CD14-positive monocyte (primary cell): ENCODE measurements around the gene IRAG1. TPM values are rescaled to one million over a fixed set of nuclear protein-coding genes. Genes with fewer than 3 reads are reported as not detected.

Source experiments
- DNase-seq, 3 donors: peaks; one replicate each; pipeline ENCODE4 v3.0.0-alpha.2; 2011 to 2022
- H2AFZ ChIP-seq: 2 replicates; pipeline ENCODE4 v1.6.0; 2012; ENCODE audit warnings: mild to moderate bottlenecking, low read depth, low read length, inconsistent platforms; ENCODE audit not compliant: insufficient read depth, poor library complexity, severe bottlenecking
- H3K27ac ChIP-seq, 2 donors: 1 replicate in 1 of 2; 2 replicates in 1 of 2; pipeline ENCODE4 v1.5.1; 2012 to 2013; ENCODE audit warnings: low read length in 2 of 2, control low read depth in 1 of 2, inconsistent platforms in 1 of 2, low read depth in 1 of 2, mild to moderate bottlenecking in 1 of 2
- H3K27me3 ChIP-seq, 2 donors: one replicate each; pipeline versions ENCODE4 v1.6.0 to v1.6.1; 2011 to 2013; ENCODE audit warnings: low read length in 2 of 2; ENCODE audit not compliant: control insufficient read depth in 2 of 2, insufficient read depth in 2 of 2
- H3K36me3 ChIP-seq, 2 donors: replicated peaks in 1 of 2; 1 replicate in 1 of 2; 2 replicates in 1 of 2; pipeline versions ENCODE4 v1.5.1 to v1.6.1; 2012 to 2013; ENCODE audit warnings: low read length in 2 of 2, control low read depth in 1 of 2, inconsistent platforms in 1 of 2, mild to moderate bottlenecking in 1 of 2; ENCODE audit not compliant: insufficient read depth in 2 of 2, control insufficient read depth in 1 of 2
- H3K4me1 ChIP-seq, 2 donors: 1 replicate in 1 of 2; 2 replicates in 1 of 2; pipeline versions ENCODE4 v1.5.1 to v1.6.1; 2012 to 2013; ENCODE audit warnings: low read length in 2 of 2, control low read depth in 1 of 2, inconsistent platforms in 1 of 2, mild to moderate bottlenecking in 1 of 2, moderate library complexity in 1 of 2; ENCODE audit not compliant: insufficient read depth in 2 of 2, control insufficient read depth in 1 of 2
- H3K4me2 ChIP-seq: replicated peaks from 2 replicates; pipeline ENCODE3; 2012; ENCODE audit warnings: low read length, moderate library complexity, mild to moderate bottlenecking; ENCODE audit not compliant: poor library complexity, severe bottlenecking; ENCODE audit errors: extremely low read depth
- H3K4me3 ChIP-seq, 3 experiments: fragments of 200-600 bp in 1 of 3; sonication (generic) in 1 of 3; replicated peaks in 1 of 3; 1 replicate in 2 of 3; 2 replicates in 1 of 3; pipeline ENCODE4 v1.5.1; 2011 to 2013; ENCODE audit warnings: low read length in 3 of 3, mild to moderate bottlenecking in 3 of 3, control low read depth in 2 of 3, low read depth in 2 of 3, inconsistent platforms in 1 of 3, moderate library complexity in 1 of 3
- H3K79me2 ChIP-seq: 2 replicates; pipeline ENCODE4 v1.6.0; 2012; ENCODE audit warnings: mild to moderate bottlenecking, control low read depth, inconsistent platforms, low read length, moderate library complexity; ENCODE audit not compliant: insufficient read depth
- H3K9ac ChIP-seq: 2 replicates; pipeline ENCODE4 v1.6.0; 2017; ENCODE audit warnings: low read length, mild to moderate bottlenecking; ENCODE audit not compliant: insufficient read depth, poor library complexity, severe bottlenecking
- H3K9me3 ChIP-seq, 2 donors: replicated peaks in 1 of 2; 1 replicate in 1 of 2; 2 replicates in 1 of 2; pipeline versions ENCODE4 v1.5.1 to v1.6.1; 2012 to 2013; ENCODE audit warnings: low read length in 2 of 2, control low read depth in 1 of 2; ENCODE audit not compliant: control insufficient read depth in 1 of 2, insufficient read depth in 1 of 2
- H4K20me1 ChIP-seq: 2 replicates; pipeline ENCODE4 v1.6.0; 2012; ENCODE audit warnings: mild to moderate bottlenecking, low read length, control low read depth, moderate library complexity; ENCODE audit not compliant: insufficient read depth
- H3K27ac Mint-ChIP-seq, 7 donors: one replicate each; pipeline ENCODE4 v1.8.0; 2020; ENCODE audit warnings: mild to moderate bottlenecking in 7 of 7, mixed read lengths in 7 of 7, moderate library complexity in 6 of 7, inconsistent platforms in 2 of 7
- H3K27me3 Mint-ChIP-seq, 3 donors: one replicate each; pipeline ENCODE4 v1.8.0; 2021 to 2022; ENCODE audit warnings: low read depth in 3 of 3, mild to moderate bottlenecking in 3 of 3, mixed read lengths in 3 of 3, moderate library complexity in 3 of 3, inconsistent platforms in 1 of 3
- H3K36me3 Mint-ChIP-seq, 2 donors: one replicate each; pipeline ENCODE4 v1.8.0; 2020; ENCODE audit warnings: mixed read lengths in 2 of 2, inconsistent platforms in 1 of 2, mild to moderate bottlenecking in 1 of 2
- H3K4me1 Mint-ChIP-seq: one replicate; pipeline ENCODE4 v1.8.0; 2020; ENCODE audit warnings: mild to moderate bottlenecking, mixed read lengths
- H3K4me3 Mint-ChIP-seq, 2 donors: one replicate each; pipeline ENCODE4 v1.8.0; 2020; ENCODE audit warnings: mild to moderate bottlenecking in 2 of 2, mixed read lengths in 2 of 2, moderate library complexity in 1 of 2
- H3K9me3 Mint-ChIP-seq, 7 donors: one replicate each; pipeline ENCODE4 v1.8.0; 2020 to 2022; ENCODE audit warnings: mixed read lengths in 7 of 7, mild to moderate bottlenecking in 6 of 7, moderate library complexity in 6 of 7, inconsistent platforms in 2 of 7
- WGBS: methylation state at CpG from one replicate; pipeline ENCODE4 v1.1.5; 2013; ENCODE audit warnings: missing lambda C conversion rate; ENCODE audit not compliant: insufficient coverage; 5-methylcytosine and 5-hydroxymethylcytosine counted together
- intact Hi-C, 2 donors: fragments of 100-400 bp; cut with micrococcal nuclease; formaldehyde crosslinking; loops; one replicate each; pipeline versions ENCODE4 v1.15.0 to v1.15.1; 2023
- polyA plus RNA-seq, 3 donors: library from polyadenylated mRNA; depleted of rRNA in 1 of 3; unstranded in 2 of 3; stranded (reverse) in 1 of 3; fragments of 300-500 nt in 2 of 3; fragments of >200 nt in 1 of 3; fragmentation: Illumina TruSeq in 2 of 3; gene quantifications; 1 replicate in 2 of 3; 2 replicates in 1 of 3; pipeline ENCODE4 v1.2.3, GENCODE V29; 2012 to 2021
- TF ChIP-seq, protein P1 (sequence below): fragments of 200-600 bp; IDR thresholded peaks from one replicate; pipeline ENCODE4 v1.8.0; 2022; ENCODE audit warnings: antibody characterized with exemption, mild to moderate bottlenecking

Gene IRAG1
- polyA plus RNA-seq, 3 donors = 3.0 to 4.9 (median 3.3) TPM

GRCh38 chr11:10651656-10652361 lies 41.7 kb downstream of the IRAG1 start:
- H3K36me3 ChIP-seq = no peaks in the 10 kb centered on the region
- TF ChIP-seq, protein P1, sequence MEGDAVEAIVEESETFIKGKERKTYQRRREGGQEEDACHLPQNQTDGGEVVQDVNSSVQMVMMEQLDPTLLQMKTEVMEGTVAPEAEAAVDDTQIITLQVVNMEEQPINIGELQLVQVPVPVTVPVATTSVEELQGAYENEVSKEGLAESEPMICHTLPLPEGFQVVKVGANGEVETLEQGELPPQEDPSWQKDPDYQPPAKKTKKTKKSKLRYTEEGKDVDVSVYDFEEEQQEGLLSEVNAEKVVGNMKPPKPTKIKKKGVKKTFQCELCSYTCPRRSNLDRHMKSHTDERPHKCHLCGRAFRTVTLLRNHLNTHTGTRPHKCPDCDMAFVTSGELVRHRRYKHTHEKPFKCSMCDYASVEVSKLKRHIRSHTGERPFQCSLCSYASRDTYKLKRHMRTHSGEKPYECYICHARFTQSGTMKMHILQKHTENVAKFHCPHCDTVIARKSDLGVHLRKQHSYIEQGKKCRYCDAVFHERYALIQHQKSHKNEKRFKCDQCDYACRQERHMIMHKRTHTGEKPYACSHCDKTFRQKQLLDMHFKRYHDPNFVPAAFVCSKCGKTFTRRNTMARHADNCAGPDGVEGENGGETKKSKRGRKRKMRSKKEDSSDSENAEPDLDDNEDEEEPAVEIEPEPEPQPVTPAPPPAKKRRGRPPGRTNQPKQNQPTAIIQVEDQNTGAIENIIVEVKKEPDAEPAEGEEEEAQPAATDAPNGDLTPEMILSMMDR = no peak
- Mint-ChIP-seq H3K9me3 (peaks cover 0 to 2% (median 0%) of the 10 kb centered on the region in 7 donors), H3K27ac (no peak overlapping the region), H3K4me3 (no peak overlapping the region), H3K4me1 (peaks cover 54% of the 10 kb centered on the region), H3K27me3 (peaks cover 1 to 2% (median 2%) of the 10 kb centered on the region in 3 donors), H3K36me3 (no peaks in the 10 kb centered on the region)
- no peaks in the 10 kb centered on the region for H4K20me1 ChIP-seq
- no peak overlapping the region for H3K4me2 ChIP-seq
- H3K4me3 ChIP-seq = no peak overlapping the region
- no peaks in the 10 kb centered on the region for H3K9me3 ChIP-seq
- no peaks in the 10 kb centered on the region for H3K27me3 ChIP-seq
- H3K9ac ChIP-seq = no peak overlapping the region
- H3K27ac ChIP-seq = no peak overlapping the region
- peaks cover 39 to 48% of the 10 kb centered on the region in 2 donors for H3K4me1 ChIP-seq
- 97% methylated on average over 14 of the region's 15 CpGs for WGBS
- no peaks in the 10 kb centered on the region for H3K79me2 ChIP-seq
- no peak for DNase-seq
- intact Hi-C loops = loop anchor here (5.0 to 10.0 kb wide), 2 partner anchors 107 to 250 kb away; partner anchors contain the start of gene RNF141 (in 1 of the 2)
- H2AFZ ChIP-seq = no peak overlapping the region

DNA sequence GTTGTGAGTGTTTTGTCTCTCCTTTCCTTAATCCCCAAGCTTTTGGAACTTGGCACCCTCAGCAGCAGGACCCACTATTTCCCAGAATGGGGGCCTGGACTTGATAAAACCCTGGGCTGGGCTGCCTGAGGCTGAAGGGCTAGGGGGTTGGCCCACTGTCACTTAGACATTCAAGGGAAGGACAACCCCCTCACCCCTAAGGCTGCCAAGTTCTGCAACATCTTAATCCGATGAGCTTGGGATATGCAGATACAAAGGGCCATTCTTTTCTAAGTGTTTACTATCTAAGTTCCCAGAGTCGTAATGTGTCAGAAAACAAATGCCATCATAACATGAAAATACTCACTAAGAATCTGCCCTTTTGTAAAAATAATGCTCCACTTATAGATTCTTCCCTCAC lies 42.9 kb downstream of the IRAG1 start:
- WGBS = 93% methylated on average over 2 of the region's 2 CpGs
- TF ChIP-seq, protein P1 = no peak
- H3K4me1 ChIP-seq = peaks cover 37 to 42% of the 10 kb centered on the region in 2 donors

More for the DNA sequence above, 42.9 kb downstream of the IRAG1 start:
- intact Hi-C loops = loop anchor here (5.0 to 10.0 kb wide), 2 partner anchors 106 to 248 kb away; partner anchors contain the start of gene RNF141 (in 1 of the 2)
- peaks cover 0 to 2% (median under 1%) of the 10 kb centered on the region in 3 donors for H3K27me3 Mint-ChIP-seq
- no peak overlapping the region for H2AFZ ChIP-seq
- DNase-seq = no peak
- peaks cover 50% of the 10 kb centered on the region for H3K4me1 Mint-ChIP-seq
- no peaks in the 10 kb centered on the region for H3K79me2 ChIP-seq
- H3K4me2 ChIP-seq = no peak overlapping the region
- H3K4me3 ChIP-seq = no peak overlapping the region
- H3K36me3 ChIP-seq = no peaks in the 10 kb centered on the region
- no peak overlapping the region for H3K27ac Mint-ChIP-seq
- H3K9ac ChIP-seq = no peak overlapping the region
- no peaks in the 10 kb centered on the region for H3K27me3 ChIP-seq
- H3K9me3 ChIP-seq = no peaks in the 10 kb centered on the region
- no peak overlapping the region for H3K4me3 Mint-ChIP-seq
- H3K36me3 Mint-ChIP-seq = peaks cover 0 to 4% of the 10 kb centered on the region in 2 donors
- H3K9me3 Mint-ChIP-seq = peaks cover 0 to 2% (median 0%) of the 10 kb centered on the region in 7 donors
- no peak overlapping the region for H3K27ac ChIP-seq
- no peaks in the 10 kb centered on the region for H4K20me1 ChIP-seq
